GM18861 (cell line): Measurements from ENCODE around the gene ITPRIP.

ENCODE experiments used
- ATAC-seq: cut with Tn5 transposase; IDR thresholded peaks from one replicate; pipeline ENCODE4 v1.9.1; 2021; ENCODE audit not compliant: unreplicated experiment

Gene ITPRIP

GRCh38 chr10:104288355-104288754 lies 49.9 kb downstream of the ITPRIP start:
- ATAC-seq = no peak

GRCh38 chr10:104286939-104287338 lies 51.3 kb downstream of the ITPRIP start:
- no peak for ATAC-seq

GRCh38 chr10:104284846-104285245 lies 53.4 kb downstream of the ITPRIP start:
- no peak for ATAC-seq

GRCh38 chr10:104281694-104282093 lies 56.6 kb downstream of the ITPRIP start:
- ATAC-seq = no peak

GRCh38 chr10:104279550-104280259 lies 58.6 kb downstream of the ITPRIP start:
- no peak for ATAC-seq

- no peak for ATAC-seq
These were observed 60.5 kb downstream of the ITPRIP start for GRCh38 chr10:104277785-104278184.

- ATAC-seq = no peak
These were observed 62.1 kb downstream of the ITPRIP start for GRCh38 chr10:104276192-104276591.

- no peak for ATAC-seq
These were observed 63.2 kb downstream of the ITPRIP start for GRCh38 chr10:104274762-104275721.

GRCh38 chr10:104273899-104274575 lies 64.2 kb downstream of the ITPRIP start:
- no peak for ATAC-seq

GRCh38 chr10:104273286-104273685 lies 65.0 kb downstream of the ITPRIP start:
- ATAC-seq = no peak

GRCh38 chr10:104268713-104269645 lies 69.3 kb downstream of the ITPRIP start, which contains the start of gene GSTO2:
GSTO2 (plus strand) TSS chr10:104269184; CDS start chr10:104274916, 5,732 bp downstream.
- peak; percentile 98 for ATAC-seq

- ATAC-seq = no peak
These were observed 69.9 kb downstream of the ITPRIP start for GRCh38 chr10:104268405-104268712.

GRCh38 chr10:104267721-104268404 lies 70.4 kb downstream of the ITPRIP start:
- ATAC-seq = no peak

GRCh38 chr10:104264783-104265182 lies 73.5 kb downstream of the ITPRIP start:
- ATAC-seq = no peak

- no peak for ATAC-seq
These were observed 76.2 kb downstream of the ITPRIP start for GRCh38 chr10:104262055-104262454.

- no peak for ATAC-seq
These were observed 77.5 kb downstream of the ITPRIP start for GRCh38 chr10:104260775-104261115.

- ATAC-seq = no peak
These were observed 78.1 kb downstream of the ITPRIP start for GRCh38 chr10:104259999-104260774.
